DOHH2 (cell line): ENCODE measurements around the gene DCDC2C.

Experiments
- H3F3A ChIP-seq: fragments of 200-600 bp; sonication (generic), shearing (Covaris generic); 2 replicates; pipeline ENCODE4 v1.6.0; 2016; ENCODE audit warnings: antibody characterized with exemption, mild to moderate bottlenecking; ENCODE audit not compliant: control insufficient read depth, insufficient read depth
- H3K27ac ChIP-seq: fragments of 200-600 bp; sonication (generic); 2 replicates; pipeline ENCODE4 v1.5.1; 2014; ENCODE audit warnings: low read depth, mild to moderate bottlenecking, low read length, moderate library complexity
- H3K27me3 ChIP-seq: fragments of 200-600 bp; sonication (generic); 2 replicates; pipeline ENCODE4 v1.6.1; 2014; ENCODE audit warnings: mild to moderate bottlenecking, low read length, mixed read lengths; ENCODE audit not compliant: control insufficient read depth
- H3K36me3 ChIP-seq: fragments of 200-600 bp; sonication (generic); 2 replicates; pipeline ENCODE4 v1.6.1; 2014; ENCODE audit warnings: mild to moderate bottlenecking, low read length, moderate library complexity, mixed read lengths; ENCODE audit not compliant: control insufficient read depth
- H3K4me1 ChIP-seq: fragments of 200-600 bp; sonication (generic); 2 replicates; pipeline ENCODE4 v1.6.1; 2014; ENCODE audit warnings: mild to moderate bottlenecking, low read length, mixed read lengths; ENCODE audit not compliant: control insufficient read depth
- H3K4me2 ChIP-seq: fragments of 200-600 bp; sonication (generic); 2 replicates; pipeline ENCODE4 v1.6.0; 2014; ENCODE audit warnings: mild to moderate bottlenecking, low read length, moderate library complexity
- H3K4me3 ChIP-seq: fragments of 200-600 bp; sonication (generic); 2 replicates; pipeline ENCODE4 v1.5.1; 2014; ENCODE audit warnings: mild to moderate bottlenecking, low read length, mixed read lengths
- H3K79me2 ChIP-seq: fragments of 200-600 bp; sonication (generic); 2 replicates; pipeline ENCODE4 v1.6.1; 2014; ENCODE audit warnings: mild to moderate bottlenecking, low read length, mixed read lengths; ENCODE audit not compliant: control insufficient read depth
- H3K9me2 ChIP-seq: fragments of 200-600 bp; sonication (generic); replicated peaks from 2 replicates; pipeline ENCODE4 v1.6.1; 2014; ENCODE audit warnings: mild to moderate bottlenecking, low read length, mixed read lengths; ENCODE audit not compliant: control insufficient read depth
- H3K9me3 ChIP-seq: fragments of 200-600 bp; sonication (generic); 2 replicates; pipeline ENCODE4 v1.6.1; 2014; ENCODE audit warnings: antibody characterized with exemption, low read length, mixed read lengths; ENCODE audit not compliant: control insufficient read depth, insufficient read depth
- H4K20me1 ChIP-seq: fragments of 200-600 bp; sonication (generic); 2 replicates; pipeline ENCODE4 v1.6.0; 2014; ENCODE audit warnings: low read depth, mild to moderate bottlenecking, antibody characterized with exemption, low read length, moderate library complexity; ENCODE audit not compliant: control insufficient read depth, insufficient read depth
- CTCF ChIP-seq: fragments of 200-600 bp; sonication (generic); IDR thresholded peaks from one replicate; pipeline ENCODE4 v1.5.1; 2014; ENCODE audit warnings: antibody characterized with exemption, mild to moderate bottlenecking, low read depth, low read length; ENCODE audit not compliant: poor library complexity, severe bottlenecking
- EZH2phosphoT487 ChIP-seq: fragments of 200-600 bp; sonication (generic); IDR thresholded peaks from 2 replicates; pipeline ENCODE4 v1.6.1; 2017; ENCODE audit warnings: borderline replicate concordance, mild to moderate bottlenecking, antibody characterized with exemption, low read length, moderate library complexity, mixed read lengths

Gene DCDC2C

GRCh38 chr2:3737128-3737527, 33.8 kb downstream of the DCDC2C start:
- Histone ChIP-seq H3K79me2 (no peaks in the 10 kb centered on the region), H3K36me3 (no peaks in the 10 kb centered on the region), H3K9me2 (no peaks in the 10 kb centered on the region), H3F3A (no peaks in the 10 kb centered on the region), H3K4me1 (no peaks in the 10 kb centered on the region), H3K4me3 (no peak overlapping the region), H3K9me3 (no peaks in the 10 kb centered on the region), H4K20me1 (no peaks in the 10 kb centered on the region), H3K4me2 (no peak overlapping the region), H3K27ac (no peak overlapping the region), H3K27me3 (no peaks in the 10 kb centered on the region)
- TF ChIP-seq CTCF (no peak), EZH2phosphoT487 (no peak)

- Histone ChIP-seq H3K9me2 (no peaks in the 10 kb centered on the region), H3K27ac (no peak overlapping the region), H3K27me3 (no peaks in the 10 kb centered on the region), H4K20me1 (no peaks in the 10 kb centered on the region), H3K79me2 (no peaks in the 10 kb centered on the region), H3F3A (no peaks in the 10 kb centered on the region), H3K4me3 (no peak overlapping the region), H3K4me2 (no peak overlapping the region), H3K9me3 (no peaks in the 10 kb centered on the region), H3K4me1 (no peaks in the 10 kb centered on the region), H3K36me3 (no peaks in the 10 kb centered on the region)
- TF ChIP-seq EZH2phosphoT487 (no peak), CTCF (peak; percentile 28)
Observed at GRCh38 chr2:3738454-3738853, 35.1 kb downstream of the DCDC2C start.

DNA sequence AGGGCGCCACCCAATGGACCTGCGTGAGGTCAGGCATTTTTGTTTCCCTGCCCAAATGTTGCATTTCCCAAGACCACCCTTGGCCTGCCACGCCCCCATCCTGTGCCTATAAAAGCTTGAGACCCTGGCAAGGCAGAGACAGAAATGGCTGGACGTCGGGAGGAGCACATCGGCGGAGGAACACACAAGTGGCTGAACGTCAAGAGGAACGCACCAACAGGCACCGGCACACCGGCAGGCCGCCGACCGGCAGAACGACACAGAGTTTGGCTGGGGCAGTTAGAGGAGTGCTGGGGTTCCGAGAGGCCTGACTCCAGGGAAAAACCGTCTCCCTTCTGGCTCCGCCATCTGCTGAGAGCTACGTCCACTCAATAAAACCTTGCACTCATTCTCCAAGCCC, 35.9 kb downstream of the DCDC2C start:
- no peak overlapping the region for H3K4me2 ChIP-seq

More for the DNA sequence above, 35.9 kb downstream of the DCDC2C start:
- Histone ChIP-seq H3K36me3 (no peaks in the 10 kb centered on the region), H3K9me2 (no peaks in the 10 kb centered on the region), H4K20me1 (no peaks in the 10 kb centered on the region), H3K79me2 (no peaks in the 10 kb centered on the region), H3K27ac (no peak overlapping the region), H3K9me3 (no peaks in the 10 kb centered on the region), H3K4me1 (no peaks in the 10 kb centered on the region), H3K4me3 (no peak overlapping the region), H3K27me3 (no peaks in the 10 kb centered on the region), H3F3A (no peaks in the 10 kb centered on the region)
- TF ChIP-seq EZH2phosphoT487 = no peak
- TF ChIP-seq CTCF = no peak
